IPS-18a (cell line): ENCODE data around the gene ITPKA.

Experiments
- H3K27ac ChIP-seq: one replicate; pipeline ENCODE4 v1.5.1; 2013; ENCODE audit warnings: low read length
- H3K27me3 ChIP-seq: one replicate; pipeline ENCODE4 v1.6.1; 2013; ENCODE audit warnings: mild to moderate bottlenecking, low read length; ENCODE audit not compliant: control insufficient read depth, insufficient read depth
- H3K36me3 ChIP-seq: one replicate; pipeline ENCODE4 v1.6.1; 2013; ENCODE audit warnings: low read depth, low read length; ENCODE audit not compliant: control insufficient read depth
- H3K4me1 ChIP-seq: one replicate; pipeline ENCODE4 v1.6.1; 2013; ENCODE audit warnings: low read depth, low read length; ENCODE audit not compliant: control insufficient read depth
- H3K4me3 ChIP-seq: one replicate; pipeline ENCODE4 v1.5.1; 2013; ENCODE audit warnings: low read length
- H3K9ac ChIP-seq: one replicate; pipeline ENCODE4 v1.6.1; 2013; ENCODE audit warnings: mild to moderate bottlenecking, low read length, moderate library complexity
- H3K9me3 ChIP-seq: one replicate; pipeline ENCODE4 v1.6.1; 2013; ENCODE audit warnings: low read depth, low read length; ENCODE audit not compliant: control insufficient read depth

The ITPKA gene

DNA sequence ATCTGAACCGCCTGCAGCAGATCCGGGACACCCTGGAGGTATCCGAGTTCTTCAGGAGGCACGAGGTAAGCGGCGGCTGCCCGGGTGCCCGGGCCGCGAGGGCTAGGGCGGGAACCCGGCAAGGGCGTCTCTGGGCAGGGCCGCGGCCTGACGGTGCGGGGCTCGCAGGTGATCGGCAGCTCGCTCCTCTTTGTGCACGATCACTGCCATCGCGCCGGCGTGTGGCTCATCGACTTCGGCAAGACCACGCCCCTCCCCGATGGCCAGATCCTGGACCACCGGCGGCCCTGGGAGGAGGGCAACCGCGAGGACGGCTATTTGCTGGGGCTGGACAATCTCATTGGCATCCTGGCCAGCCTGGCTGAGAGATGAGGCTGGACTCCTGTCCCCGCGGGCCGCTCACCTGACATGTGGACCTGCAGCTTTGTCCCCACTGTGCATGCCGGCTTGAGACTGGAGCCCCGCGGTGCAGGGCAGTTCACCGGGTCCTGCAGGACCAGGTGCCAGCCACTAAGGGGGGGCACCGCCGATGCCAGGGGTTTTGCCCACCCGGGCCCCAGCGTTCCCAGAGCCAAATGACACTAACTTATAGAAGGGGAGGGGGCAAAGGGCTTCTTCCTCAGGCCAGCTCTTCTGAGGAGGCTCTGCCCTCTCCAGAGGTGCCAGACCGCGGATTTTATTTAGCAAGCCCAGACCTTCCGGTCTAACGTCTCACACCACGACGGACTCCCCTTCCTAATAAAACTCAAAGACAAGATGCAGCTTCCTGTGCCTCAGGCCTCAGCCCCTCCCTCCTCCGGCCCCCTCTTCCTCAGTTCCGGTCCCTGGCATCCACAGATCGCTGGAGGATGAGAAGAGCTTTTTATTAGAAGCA, 9.4 kb downstream of the ITPKA start:
- no peaks in the 10 kb centered on the region for H3K36me3 ChIP-seq
- H3K9me3 ChIP-seq: no peaks in the 10 kb centered on the region
- peaks cover 97% of the 10 kb centered on the region for H3K27me3 ChIP-seq
- H3K9ac ChIP-seq: no peak overlapping the region
- H3K27ac ChIP-seq: no peak overlapping the region
- peaks cover 6% of the 10 kb centered on the region for H3K4me1 ChIP-seq
- H3K4me3 ChIP-seq: peak overlapping the region; percentile 48

DNA sequence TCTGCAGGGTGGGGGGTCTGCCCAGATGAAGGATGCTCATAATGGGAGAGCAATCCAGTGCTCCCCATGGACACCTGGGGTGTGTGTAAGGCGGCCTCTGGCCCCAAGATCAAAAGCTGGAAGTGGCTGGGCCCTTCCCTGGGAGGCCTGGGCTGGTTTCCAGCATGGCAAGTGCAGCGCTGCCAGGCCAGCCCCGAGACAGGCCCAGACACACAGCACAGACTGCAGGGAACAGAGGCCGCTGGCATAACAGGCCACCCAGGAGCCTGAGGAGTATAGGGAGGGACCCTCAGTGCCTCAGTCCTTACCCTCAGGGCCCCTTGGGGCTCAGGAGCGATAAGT, 10.0 kb downstream of the ITPKA start:
- H3K9me3 ChIP-seq: no peaks in the 10 kb centered on the region
- H3K4me3 ChIP-seq: no peak overlapping the region
- H3K9ac ChIP-seq: no peak overlapping the region
- peaks cover 6% of the 10 kb centered on the region for H3K4me1 ChIP-seq
- no peak overlapping the region for H3K27ac ChIP-seq
- peaks cover 95% of the 10 kb centered on the region for H3K27me3 ChIP-seq
- H3K36me3 ChIP-seq: no peaks in the 10 kb centered on the region

DNA sequence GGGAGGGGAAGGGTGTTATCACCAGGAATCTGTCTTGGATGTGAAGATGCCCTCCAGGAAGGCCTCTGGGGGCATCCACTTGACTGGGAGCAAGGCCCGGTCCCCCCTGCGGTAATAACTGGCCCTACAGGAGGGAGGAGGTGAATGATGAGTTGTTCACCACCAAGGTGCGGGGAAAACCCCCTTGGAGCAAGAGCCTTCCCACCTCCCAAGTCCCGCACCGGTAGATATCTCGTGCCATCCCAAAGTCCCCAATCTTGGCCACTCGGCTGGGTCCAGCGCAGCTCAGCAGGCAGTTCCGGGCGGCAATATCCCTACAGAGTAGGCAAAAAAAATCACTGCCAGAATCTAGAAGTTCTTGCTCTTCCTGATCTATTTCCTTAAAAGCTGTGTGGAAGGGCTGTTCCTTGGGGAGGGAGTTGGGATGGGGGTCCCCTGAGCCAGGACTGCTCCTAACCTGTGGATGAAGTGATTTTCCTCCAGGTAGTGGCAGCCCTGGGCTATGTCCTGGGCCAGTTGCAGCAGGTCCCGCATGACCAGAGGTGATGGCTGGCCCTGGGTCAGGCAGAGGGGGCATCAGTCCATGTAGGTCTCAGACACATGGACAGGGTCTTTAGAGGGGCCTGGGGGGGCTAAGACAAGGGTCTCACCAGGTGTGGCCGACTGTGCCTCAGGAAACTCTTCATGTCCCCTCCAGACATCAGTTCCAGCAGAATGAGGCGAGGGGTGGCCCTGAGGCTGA, 11.2 kb downstream of the ITPKA start:
- Histone ChIP-seq H3K4me1 (peaks cover 6% of the 10 kb centered on the region), H3K4me3 (no peak overlapping the region), H3K9ac (no peak overlapping the region), H3K27ac (no peak overlapping the region), H3K27me3 (peaks cover 95% of the 10 kb centered on the region), H3K36me3 (no peaks in the 10 kb centered on the region), H3K9me3 (no peaks in the 10 kb centered on the region)

DNA sequence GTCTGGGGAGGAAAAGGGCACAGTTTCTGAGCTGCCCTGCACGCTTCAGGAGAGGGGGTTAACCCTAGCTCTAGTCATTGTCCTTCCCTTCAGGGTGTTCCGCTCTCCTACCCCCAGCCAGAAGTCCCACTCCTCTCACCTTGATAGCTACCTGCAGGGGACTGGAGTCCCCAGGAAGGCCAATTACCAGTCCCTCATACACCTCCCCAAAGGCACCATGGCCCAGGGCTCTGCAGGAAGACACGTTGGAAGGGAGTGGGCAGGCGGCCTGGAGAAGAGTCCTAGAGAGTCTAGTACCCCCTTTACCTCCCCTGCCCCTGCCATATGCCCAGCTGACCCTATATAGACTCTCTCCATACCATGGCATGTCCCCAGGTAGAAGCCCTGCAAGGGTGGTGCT, 12.1 kb downstream of the ITPKA start:
- H3K27me3 ChIP-seq: peaks cover 95% of the 10 kb centered on the region
- no peak overlapping the region for H3K4me3 ChIP-seq
- H3K27ac ChIP-seq: no peak overlapping the region
- no peaks in the 10 kb centered on the region for H3K36me3 ChIP-seq
- H3K9ac ChIP-seq: no peak overlapping the region
- H3K4me1 ChIP-seq: peaks cover 6% of the 10 kb centered on the region
- no peaks in the 10 kb centered on the region for H3K9me3 ChIP-seq

DNA sequence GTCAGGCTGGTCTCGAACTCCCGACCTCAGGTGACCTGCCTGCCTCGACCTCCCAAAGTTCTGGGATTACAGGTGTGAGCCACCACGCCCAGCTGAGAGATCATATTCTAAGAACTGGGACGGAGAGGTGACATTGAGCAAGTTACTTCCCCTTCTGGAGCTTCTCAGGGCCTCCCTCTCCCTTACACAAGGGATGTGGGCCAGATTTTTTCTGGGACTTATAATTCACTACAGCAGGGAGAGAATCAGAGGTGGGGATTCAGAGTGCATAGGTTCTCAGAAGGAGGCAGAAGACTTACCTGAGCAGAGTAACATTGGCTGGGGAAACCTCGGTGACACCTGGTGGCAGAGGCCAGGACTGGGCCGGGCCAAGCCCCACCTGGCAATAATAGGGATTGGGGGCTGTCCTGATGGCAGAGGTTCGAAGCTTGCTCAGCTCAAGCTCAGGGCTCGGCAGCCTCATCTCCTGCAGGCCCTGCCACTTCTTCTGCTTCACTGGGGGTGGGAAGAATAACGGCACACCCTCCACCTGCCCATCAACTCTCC, 13.2 kb downstream of the ITPKA start:
- no peak overlapping the region for H3K27ac ChIP-seq
- H3K9me3 ChIP-seq: no peaks in the 10 kb centered on the region
- H3K27me3 ChIP-seq: peaks cover 95% of the 10 kb centered on the region
- peaks cover 3% of the 10 kb centered on the region for H3K4me1 ChIP-seq
- no peak overlapping the region for H3K9ac ChIP-seq
- H3K4me3 ChIP-seq: no peak overlapping the region
- H3K36me3 ChIP-seq: no peaks in the 10 kb centered on the region

DNA sequence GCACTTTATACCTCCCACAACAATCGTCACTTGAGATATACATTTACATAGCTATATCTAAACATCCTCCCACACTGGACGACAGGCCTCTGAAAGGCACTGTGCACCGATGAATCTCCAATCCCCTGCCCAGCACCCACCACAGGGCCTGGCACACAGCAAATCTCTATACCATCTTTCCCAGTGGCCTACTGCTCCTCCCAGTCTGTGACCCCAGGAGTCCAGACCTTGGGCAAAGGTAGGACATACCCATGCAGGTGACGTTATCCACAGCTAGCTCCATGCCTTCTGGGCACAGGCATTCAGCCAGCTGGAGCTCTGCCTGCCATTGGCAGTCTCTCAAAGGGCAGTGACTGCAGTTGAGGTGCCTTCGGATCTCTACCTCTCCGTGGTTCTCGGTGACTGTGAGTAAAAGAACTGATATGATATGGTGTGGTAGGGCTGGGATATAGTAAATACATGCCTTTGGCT, 14.2 kb downstream of the ITPKA start:
- H3K27me3 ChIP-seq: peaks cover 95% of the 10 kb centered on the region
- no peaks in the 10 kb centered on the region for H3K9me3 ChIP-seq
- H3K36me3 ChIP-seq: no peaks in the 10 kb centered on the region
- no peak overlapping the region for H3K4me3 ChIP-seq
- H3K9ac ChIP-seq: no peak overlapping the region
- no peak overlapping the region for H3K27ac ChIP-seq
- peaks cover 6% of the 10 kb centered on the region for H3K4me1 ChIP-seq

DNA sequence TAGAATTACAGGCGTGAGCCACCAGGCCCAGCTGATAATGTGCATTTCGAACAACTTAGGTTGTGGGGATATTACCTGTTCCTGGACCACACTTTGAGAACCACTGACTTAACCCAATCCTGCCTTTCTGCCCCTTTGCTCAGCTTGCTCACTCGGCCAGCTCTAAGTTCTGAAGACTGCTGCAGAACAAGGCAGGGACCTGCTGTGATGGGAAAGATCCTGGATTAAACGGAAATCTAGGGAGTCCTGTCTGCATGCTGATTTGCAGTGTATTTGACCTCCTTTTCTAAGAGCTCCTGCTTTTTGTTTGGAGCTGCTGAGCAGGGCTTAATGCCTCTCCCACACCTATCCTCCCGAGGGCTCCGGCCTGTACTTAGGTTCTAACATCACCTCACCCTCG, 17.1 kb downstream of the ITPKA start:
- peaks cover 86% of the 10 kb centered on the region for H3K27me3 ChIP-seq
- H3K4me1 ChIP-seq: peaks cover 6% of the 10 kb centered on the region
- H3K9me3 ChIP-seq: no peaks in the 10 kb centered on the region
- no peaks in the 10 kb centered on the region for H3K36me3 ChIP-seq
- peak overlapping the region; percentile 24 for H3K4me3 ChIP-seq
- H3K9ac ChIP-seq: no peak overlapping the region
- no peak overlapping the region for H3K27ac ChIP-seq

DNA sequence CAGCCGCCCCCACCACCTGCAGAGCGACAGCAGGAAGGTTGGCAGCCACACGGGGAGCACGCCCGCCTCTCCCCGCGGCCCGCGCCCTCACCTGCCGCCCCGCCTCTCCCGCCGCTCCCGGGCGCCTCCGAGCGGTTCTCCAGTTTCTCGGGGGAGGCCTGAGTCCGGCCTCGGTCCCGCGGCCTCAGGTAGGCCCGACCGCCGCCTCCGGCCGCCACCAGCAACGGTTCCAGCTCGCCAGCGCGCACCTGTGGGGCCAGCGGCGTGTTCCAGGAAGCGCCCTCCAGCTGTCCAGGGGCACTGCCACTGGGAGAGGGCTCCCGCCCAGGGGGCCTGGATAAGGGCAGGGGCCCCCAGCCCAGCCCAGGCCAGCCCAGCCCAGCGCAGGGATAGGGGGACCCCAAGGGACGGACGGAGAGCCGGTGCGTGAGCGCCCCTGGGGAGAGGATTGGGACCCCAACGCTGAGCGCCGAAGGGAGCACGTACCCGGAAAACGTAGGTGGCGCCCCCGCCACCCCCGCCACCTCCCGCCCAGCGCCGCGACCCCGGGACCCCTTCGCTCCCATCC, 17.7 kb downstream of the ITPKA start:
- Histone ChIP-seq H3K27me3 (peaks cover 80% of the 10 kb centered on the region), H3K36me3 (no peaks in the 10 kb centered on the region), H3K9me3 (no peaks in the 10 kb centered on the region), H3K9ac (no peak overlapping the region), H3K4me3 (peak overlapping the region; percentile 24), H3K27ac (no peak overlapping the region), H3K4me1 (peaks cover 6% of the 10 kb centered on the region)

DNA sequence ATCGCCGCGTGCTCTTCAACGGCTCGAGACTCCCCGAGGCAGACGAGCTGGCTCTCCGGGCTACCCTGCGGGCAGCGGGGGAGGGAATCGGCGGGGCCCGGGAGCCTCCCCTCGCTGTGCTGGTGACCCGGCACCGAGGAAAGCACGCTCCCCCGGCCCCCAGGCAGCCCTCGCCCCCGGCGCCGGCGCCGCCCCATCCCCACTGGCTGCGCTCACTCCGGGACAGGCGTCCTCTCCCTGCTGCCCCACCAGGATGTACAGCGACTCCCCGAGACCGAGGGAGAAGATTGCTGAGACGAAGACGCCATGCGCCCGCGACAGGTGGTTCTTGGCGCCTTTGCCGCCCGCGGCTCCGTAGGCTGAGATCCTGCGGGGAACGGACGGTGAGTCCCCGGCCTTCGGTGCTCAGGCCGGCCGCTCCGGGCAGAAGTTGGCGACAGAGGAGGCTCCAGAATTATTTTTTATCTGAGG, 18.3 kb downstream of the ITPKA start:
- Histone ChIP-seq H3K9ac (no peak overlapping the region), H3K4me1 (peaks cover 6% of the 10 kb centered on the region), H3K27me3 (peaks cover 77% of the 10 kb centered on the region), H3K27ac (no peak overlapping the region), H3K9me3 (no peaks in the 10 kb centered on the region), H3K36me3 (no peaks in the 10 kb centered on the region), H3K4me3 (peak overlapping the region; percentile 52)

DNA sequence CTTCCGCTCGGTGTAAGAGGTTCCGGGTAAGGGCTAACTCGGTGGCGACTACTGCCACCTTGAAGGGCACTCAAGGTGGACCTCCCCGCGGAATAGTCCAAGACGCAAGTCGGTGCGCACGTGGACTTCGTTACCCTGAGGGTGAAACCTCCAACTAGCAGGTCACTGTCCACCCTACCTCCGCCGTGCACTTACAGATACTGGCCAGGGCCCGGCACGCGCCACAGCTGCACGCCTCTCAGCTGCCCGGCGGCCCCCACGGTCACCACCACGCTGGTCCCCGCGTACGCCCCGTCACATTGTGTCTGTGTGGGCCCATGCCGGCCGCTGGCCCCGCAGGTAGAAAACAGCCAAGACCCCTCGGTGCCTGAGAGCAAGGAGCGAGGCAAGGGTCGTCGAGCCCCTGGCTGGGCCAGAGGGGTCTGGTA, 18.9 kb downstream of the ITPKA start:
- Histone ChIP-seq H3K4me1 (peaks cover 6% of the 10 kb centered on the region), H3K27ac (no peak overlapping the region), H3K9me3 (no peaks in the 10 kb centered on the region), H3K36me3 (peaks cover 5% of the 10 kb centered on the region), H3K27me3 (peaks cover 71% of the 10 kb centered on the region), H3K4me3 (peak overlapping the region; percentile 52), H3K9ac (no peak overlapping the region)

DNA sequence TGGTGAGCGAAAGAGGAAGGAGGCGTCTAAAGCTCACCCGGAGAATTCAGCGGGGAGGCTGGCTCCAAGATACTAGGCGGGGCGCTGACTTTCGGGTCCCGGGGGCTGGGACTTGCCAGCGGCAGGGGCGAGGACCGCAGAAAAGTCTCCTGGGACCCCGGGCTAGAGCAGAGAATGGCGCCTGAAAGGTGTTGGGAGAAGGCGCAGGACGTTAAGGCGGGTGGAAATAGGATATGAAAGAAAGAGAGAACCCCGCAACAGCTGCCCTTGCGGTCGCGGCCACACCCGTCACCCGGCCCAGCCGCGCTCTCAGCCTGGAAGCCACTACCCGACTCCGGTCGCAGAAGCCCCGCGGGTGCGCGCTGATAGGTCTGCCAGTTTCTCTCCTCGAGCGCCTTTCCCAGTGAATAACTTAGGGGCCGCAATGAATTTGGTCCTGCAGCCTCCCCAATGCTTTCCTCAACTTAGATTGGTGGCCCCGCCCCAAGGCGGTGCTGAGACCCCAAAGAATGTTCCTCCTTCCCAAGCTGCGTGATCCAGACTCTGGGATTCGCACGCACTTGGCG, 19.3 kb downstream of the ITPKA start:
- peaks cover 66% of the 10 kb centered on the region for H3K27me3 ChIP-seq
- peaks cover 6% of the 10 kb centered on the region for H3K4me1 ChIP-seq
- H3K9ac ChIP-seq: no peak overlapping the region
- H3K27ac ChIP-seq: no peak overlapping the region
- peak overlapping the region; percentile 52 for H3K4me3 ChIP-seq
- H3K36me3 ChIP-seq: peaks cover 10% of the 10 kb centered on the region
- no peaks in the 10 kb centered on the region for H3K9me3 ChIP-seq
